ENCODE data around the gene RPL13A.

DNA sequence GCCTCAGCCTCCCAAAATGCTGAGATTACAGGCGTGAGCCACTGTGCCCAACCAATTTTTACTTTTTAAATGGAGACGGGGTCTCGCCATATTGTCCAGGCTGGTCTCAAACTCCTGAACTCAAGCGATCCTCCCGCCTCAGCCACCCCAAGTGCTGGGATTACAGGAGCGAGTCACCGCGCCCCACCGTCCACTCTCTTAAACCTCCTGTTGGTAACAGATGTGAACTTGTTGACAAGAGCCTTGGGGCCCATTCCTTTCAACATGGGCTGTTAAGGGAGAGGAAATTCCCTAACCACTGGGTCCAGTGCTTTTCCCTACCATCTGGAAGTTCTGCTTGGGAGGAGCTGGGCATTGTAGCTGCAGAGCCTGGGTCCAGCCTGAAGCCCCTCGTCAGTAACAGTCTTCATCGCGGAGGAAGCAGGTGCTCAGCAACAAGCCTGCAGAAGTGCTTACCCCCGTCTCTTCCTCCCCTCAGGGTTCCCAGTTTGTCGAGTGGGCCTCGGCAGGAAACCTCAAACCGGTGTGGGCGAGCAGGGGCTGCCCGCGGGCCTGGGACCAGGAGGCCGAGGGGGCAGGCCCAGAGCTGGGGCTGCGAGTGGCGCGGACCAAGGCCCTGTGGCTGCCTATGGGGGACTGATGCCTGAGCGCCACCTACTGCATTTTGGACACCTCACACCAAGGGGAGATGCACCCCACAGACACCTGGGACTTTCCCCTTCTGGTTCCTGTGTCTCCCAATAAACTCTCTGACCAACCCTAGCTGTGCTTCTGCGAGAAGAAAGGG is 17.4 kb upstream of the RPL13A start:
- no peak for TF ChIP-seq ARNTL (CRISPR knock-in tag; IDR thresholded peaks at IDR 0.05; ENCODE audit: borderline replicate concordance, low read depth)
- no peak for TF ChIP-seq RARB (CRISPR knock-in tag; IDR thresholded peaks at IDR 0.05)
- TF ChIP-seq TCF4 (CRISPR knock-in tag; IDR thresholded peaks at IDR 0.05; ENCODE audit: borderline replicate concordance): no peak
- TF ChIP-seq, protein P1, sequence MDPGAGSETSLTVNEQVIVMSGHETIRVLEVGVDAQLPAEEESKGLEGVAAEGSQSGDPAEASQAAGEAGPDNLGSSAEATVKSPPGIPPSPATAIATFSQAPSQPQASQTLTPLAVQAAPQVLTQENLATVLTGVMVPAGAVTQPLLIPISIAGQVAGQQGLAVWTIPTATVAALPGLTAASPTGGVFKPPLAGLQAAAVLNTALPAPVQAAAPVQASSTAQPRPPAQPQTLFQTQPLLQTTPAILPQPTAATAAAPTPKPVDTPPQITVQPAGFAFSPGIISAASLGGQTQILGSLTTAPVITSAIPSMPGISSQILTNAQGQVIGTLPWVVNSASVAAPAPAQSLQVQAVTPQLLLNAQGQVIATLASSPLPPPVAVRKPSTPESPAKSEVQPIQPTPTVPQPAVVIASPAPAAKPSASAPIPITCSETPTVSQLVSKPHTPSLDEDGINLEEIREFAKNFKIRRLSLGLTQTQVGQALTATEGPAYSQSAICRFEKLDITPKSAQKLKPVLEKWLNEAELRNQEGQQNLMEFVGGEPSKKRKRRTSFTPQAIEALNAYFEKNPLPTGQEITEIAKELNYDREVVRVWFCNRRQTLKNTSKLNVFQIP (CRISPR knock-in tag; IDR thresholded peaks at IDR 0.05; ENCODE audit: borderline replicate concordance, low read depth): no peak
- no peak for TF ChIP-seq OSR1 (CRISPR knock-in tag; IDR thresholded peaks at IDR 0.05)
- no peak for TF ChIP-seq ISL1 (CRISPR knock-in tag; IDR thresholded peaks at IDR 0.05)
- TF ChIP-seq, protein P2, sequence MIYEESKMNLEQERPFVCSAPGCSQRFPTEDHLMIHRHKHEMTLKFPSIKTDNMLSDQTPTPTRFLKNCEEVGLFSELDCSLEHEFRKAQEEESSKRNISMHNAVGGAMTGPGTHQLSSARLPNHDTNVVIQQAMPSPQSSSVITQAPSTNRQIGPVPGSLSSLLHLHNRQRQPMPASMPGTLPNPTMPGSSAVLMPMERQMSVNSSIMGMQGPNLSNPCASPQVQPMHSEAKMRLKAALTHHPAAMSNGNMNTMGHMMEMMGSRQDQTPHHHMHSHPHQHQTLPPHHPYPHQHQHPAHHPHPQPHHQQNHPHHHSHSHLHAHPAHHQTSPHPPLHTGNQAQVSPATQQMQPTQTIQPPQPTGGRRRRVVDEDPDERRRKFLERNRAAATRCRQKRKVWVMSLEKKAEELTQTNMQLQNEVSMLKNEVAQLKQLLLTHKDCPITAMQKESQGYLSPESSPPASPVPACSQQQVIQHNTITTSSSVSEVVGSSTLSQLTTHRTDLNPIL (CRISPR knock-in tag; IDR thresholded peaks at IDR 0.05; ENCODE audit: low read depth): no peak
- TF ChIP-seq, protein P3, sequence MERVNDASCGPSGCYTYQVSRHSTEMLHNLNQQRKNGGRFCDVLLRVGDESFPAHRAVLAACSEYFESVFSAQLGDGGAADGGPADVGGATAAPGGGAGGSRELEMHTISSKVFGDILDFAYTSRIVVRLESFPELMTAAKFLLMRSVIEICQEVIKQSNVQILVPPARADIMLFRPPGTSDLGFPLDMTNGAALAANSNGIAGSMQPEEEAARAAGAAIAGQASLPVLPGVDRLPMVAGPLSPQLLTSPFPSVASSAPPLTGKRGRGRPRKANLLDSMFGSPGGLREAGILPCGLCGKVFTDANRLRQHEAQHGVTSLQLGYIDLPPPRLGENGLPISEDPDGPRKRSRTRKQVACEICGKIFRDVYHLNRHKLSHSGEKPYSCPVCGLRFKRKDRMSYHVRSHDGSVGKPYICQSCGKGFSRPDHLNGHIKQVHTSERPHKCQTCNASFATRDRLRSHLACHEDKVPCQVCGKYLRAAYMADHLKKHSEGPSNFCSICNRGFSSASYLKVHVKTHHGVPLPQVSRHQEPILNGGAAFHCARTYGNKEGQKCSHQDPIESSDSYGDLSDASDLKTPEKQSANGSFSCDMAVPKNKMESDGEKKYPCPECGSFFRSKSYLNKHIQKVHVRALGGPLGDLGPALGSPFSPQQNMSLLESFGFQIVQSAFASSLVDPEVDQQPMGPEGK (CRISPR knock-in tag; IDR thresholded peaks at IDR 0.05; ENCODE audit: borderline replicate concordance): no peak
- TF ChIP-seq ZNF8 (CRISPR knock-in tag; IDR thresholded peaks at IDR 0.05): no peak
- no peak for TF ChIP-seq ZFP30 (CRISPR knock-in tag; IDR thresholded peaks at IDR 0.05)

Data from SK-N-SH treated with all-trans-retinoic acid at 6 μM for 48 hours (cell line).